Esophagus (tissue), 2 donors: ENCODE measurements around the gene ADCK2. TPM values are rescaled to one million over a fixed set of nuclear protein-coding genes. Genes with fewer than 3 reads are reported as not detected.

ENCODE experiments used
- H3K27ac ChIP-seq, 2 donors: one replicate each; pipeline ENCODE4 v1.5.1; 2013; ENCODE audit warnings: low read depth in 2 of 2, mild to moderate bottlenecking in 2 of 2, inconsistent platforms in 1 of 2, low read length in 1 of 2, moderate library complexity in 1 of 2
- H3K27me3 ChIP-seq, 2 donors: one replicate each; pipeline ENCODE4 v1.6.1; 2013; ENCODE audit warnings: low read length in 2 of 2, control low read depth in 1 of 2, mild to moderate bottlenecking in 1 of 2; ENCODE audit not compliant: insufficient read depth in 2 of 2, control insufficient read depth in 1 of 2
- H3K36me3 ChIP-seq, 2 donors: one replicate each; pipeline ENCODE4 v1.6.1; 2013; ENCODE audit warnings: low read length in 1 of 2; ENCODE audit not compliant: control insufficient read depth in 2 of 2, insufficient read depth in 2 of 2
- H3K4me1 ChIP-seq, 2 donors: one replicate each; pipeline ENCODE4 v1.6.1; 2013; ENCODE audit warnings: low read length in 1 of 2; ENCODE audit not compliant: control insufficient read depth in 2 of 2, insufficient read depth in 2 of 2
- H3K4me3 ChIP-seq, 2 donors: one replicate each; pipeline ENCODE4 v1.5.1; 2013; ENCODE audit warnings: low read length in 2 of 2, mild to moderate bottlenecking in 2 of 2, low read depth in 1 of 2, moderate library complexity in 1 of 2
- H3K9me3 ChIP-seq, 2 donors: one replicate each; pipeline ENCODE4 v1.6.1; 2013; ENCODE audit warnings: mild to moderate bottlenecking in 2 of 2, low read depth in 1 of 2, low read length in 1 of 2, moderate library complexity in 1 of 2; ENCODE audit not compliant: control insufficient read depth in 2 of 2, insufficient read depth in 1 of 2
- WGBS, 2 donors: extraction: QIAGEN DNeasy Blood & Tissue Kit; methylation state at CpG; one replicate each; pipeline ENCODE4 v1.1.7; 2013; 5-methylcytosine and 5-hydroxymethylcytosine counted together
- polyA plus RNA-seq, 2 donors: library from polyadenylated mRNA; stranded (reverse); fragments of 200-250 nt; gene quantifications; one replicate each; pipeline ENCODE4 v1.2.3, GENCODE V29; 2013
- donor health status: healthy with polysubstance abuse.
- donor health status: Bipolar disorder and iron deficiency.

ADCK2 gene
- polyA plus RNA-seq, 2 donors, result 9.2 to 14.8 TPM

DNA sequence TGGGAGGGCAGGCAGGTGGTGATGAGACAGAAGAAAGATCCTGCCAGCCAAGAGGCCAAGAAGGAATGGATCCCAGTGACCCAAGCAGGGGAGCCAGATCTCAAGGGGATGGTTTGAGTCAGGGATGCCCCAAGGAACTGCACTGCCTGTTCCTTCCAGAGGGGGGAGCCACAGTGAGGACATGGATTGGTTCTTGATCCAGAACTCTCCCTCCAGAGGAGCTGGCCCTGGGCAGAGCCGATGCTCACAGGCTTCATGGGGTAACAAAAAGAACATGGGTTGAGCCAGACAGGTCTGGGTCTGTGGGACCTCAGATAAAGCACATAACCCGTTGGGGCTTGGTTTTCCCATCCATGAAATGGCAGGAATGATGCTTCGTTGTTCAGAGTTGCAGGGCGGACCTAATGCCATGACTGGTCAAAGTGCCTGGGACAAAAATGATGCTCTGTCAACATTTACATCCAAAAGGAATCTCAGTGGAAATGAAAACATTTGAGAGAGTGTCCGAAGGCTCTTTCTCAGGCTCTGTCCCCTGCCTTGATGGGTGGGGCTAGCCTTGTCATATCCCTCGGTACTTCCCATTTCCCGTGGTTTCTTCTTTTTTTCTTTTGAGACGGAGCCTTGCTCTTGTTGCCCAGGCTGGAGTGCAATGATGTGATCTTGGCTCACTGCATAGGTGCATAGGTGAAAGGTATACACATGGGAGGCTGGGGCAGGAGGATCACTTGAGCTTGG is 27.4 kb upstream of the ADCK2 start:
- Histone ChIP-seq H3K36me3 (no peaks in the 10 kb centered on the region), H3K27me3 (peaks cover 0 to under 1% of the 10 kb centered on the region in 2 donors), H3K27ac (no peak overlapping the region), H3K9me3 (no peaks in the 10 kb centered on the region), H3K4me1 (peaks cover 4 to 7% of the 10 kb centered on the region in 2 donors), H3K4me3 (no peak overlapping the region)
- WGBS, 2 donors, result 80 to 86% methylated on average over 8 of the region's 8 CpGs

DNA sequence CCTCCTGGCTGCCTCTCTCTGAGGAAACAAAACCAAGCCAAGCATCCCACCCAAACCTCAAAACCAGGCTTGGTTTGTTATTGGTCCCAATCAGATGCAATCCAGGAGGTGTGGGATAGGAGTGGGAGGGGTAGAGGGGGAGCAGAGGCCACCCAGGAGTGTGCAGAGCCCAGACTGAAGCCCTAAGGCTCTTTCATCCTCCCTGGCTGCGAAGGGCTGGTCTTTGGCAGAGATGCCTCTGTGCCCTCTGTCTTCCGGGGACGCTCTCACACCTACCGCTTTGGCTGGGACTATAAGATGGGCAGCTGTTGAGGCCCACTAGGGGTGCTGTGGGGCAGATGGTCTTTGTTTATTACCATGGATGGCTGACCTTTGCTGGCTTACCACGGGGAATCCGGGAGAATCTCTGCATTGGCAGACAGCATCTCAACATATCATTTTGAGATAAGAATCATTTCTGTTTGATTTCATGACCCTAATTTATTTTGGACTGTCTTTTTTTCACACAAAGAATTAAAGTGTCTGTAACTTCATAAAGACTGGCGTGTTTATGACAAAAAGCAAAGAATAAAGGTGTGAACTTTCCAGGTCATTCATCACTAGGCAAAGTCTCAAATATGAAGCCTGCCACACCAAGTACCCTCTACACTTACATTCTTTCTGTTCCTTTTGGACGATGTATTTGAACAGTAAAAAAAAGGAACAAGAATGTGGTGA is 25.7 kb upstream of the ADCK2 start:
- Histone ChIP-seq H3K36me3 (no peaks in the 10 kb centered on the region), H3K9me3 (no peaks in the 10 kb centered on the region), H3K4me1 (no peaks in the 10 kb centered on the region), H3K27me3 (no peaks in the 10 kb centered on the region), H3K27ac (peak overlapping the region in 1 of 2 donors; percentile 1), H3K4me3 (no peak overlapping the region)
- 25 to 29% methylated on average over 8 of the region's 8 CpGs for WGBS, 2 donors

DNA sequence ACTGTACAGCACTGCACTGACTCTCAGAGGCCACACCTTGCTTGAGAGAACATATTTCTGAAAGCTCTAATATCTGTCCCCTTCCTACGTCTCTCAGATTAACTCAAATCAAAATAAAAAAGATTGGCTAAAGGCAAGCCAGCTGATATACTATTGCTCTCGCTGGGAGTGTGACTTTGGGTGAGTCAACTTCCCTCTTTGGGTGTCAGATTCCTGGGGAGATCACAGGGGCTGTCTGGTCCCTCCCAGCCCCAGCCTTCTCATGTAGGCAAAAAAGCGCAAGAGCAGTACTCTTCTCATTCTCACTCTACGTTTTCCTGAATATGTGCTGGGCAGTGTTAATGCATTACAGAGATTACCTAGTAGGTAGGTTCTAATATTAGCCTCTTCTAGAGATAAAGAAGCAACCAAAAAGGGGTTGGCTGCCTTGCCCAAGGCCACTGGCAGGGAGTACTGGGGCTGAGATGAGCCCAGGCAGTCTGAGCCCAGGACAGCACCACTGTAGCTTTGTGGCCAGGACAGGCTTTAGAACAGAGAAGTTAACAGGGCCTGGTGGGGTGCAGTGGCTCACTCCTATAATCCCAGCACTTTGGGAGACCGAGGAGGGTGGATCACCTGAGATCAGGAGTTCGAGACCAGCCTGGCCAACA is 23.1 kb upstream of the ADCK2 start:
- WGBS, 2 donors, result 82 to 83% methylated on average over 6 of the region's 6 CpGs
- Histone ChIP-seq H3K27me3 (no peaks in the 10 kb centered on the region), H3K27ac (no peak overlapping the region), H3K36me3 (no peaks in the 10 kb centered on the region), H3K9me3 (no peaks in the 10 kb centered on the region), H3K4me3 (no peak overlapping the region), H3K4me1 (no peaks in the 10 kb centered on the region)

DNA sequence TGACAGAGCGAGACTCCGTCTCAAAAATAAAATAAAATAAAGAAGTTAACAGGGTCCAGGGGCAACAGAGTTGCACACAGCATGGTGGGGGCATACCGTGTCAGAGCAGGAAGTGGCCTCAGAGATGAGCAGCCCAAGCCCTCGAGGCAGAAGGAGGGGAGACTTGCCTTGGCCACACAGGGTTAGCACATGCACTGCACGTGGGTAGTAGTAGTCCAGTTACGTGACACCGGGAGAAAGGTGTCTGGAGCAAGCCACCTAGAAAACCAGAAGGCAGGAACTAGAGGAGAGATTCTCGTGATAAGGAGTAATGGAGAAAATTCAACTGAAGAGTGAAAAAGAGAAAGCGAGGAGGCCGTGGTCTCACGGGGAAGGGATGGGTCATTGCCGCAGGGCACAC is 22.4 kb upstream of the ADCK2 start:
- Histone ChIP-seq H3K4me3 (no peak overlapping the region), H3K4me1 (no peaks in the 10 kb centered on the region), H3K36me3 (no peaks in the 10 kb centered on the region), H3K27me3 (no peaks in the 10 kb centered on the region), H3K9me3 (no peaks in the 10 kb centered on the region), H3K27ac (no peak overlapping the region)
- WGBS, 2 donors, result 84 to 86% methylated on average over 12 of the region's 12 CpGs

DNA sequence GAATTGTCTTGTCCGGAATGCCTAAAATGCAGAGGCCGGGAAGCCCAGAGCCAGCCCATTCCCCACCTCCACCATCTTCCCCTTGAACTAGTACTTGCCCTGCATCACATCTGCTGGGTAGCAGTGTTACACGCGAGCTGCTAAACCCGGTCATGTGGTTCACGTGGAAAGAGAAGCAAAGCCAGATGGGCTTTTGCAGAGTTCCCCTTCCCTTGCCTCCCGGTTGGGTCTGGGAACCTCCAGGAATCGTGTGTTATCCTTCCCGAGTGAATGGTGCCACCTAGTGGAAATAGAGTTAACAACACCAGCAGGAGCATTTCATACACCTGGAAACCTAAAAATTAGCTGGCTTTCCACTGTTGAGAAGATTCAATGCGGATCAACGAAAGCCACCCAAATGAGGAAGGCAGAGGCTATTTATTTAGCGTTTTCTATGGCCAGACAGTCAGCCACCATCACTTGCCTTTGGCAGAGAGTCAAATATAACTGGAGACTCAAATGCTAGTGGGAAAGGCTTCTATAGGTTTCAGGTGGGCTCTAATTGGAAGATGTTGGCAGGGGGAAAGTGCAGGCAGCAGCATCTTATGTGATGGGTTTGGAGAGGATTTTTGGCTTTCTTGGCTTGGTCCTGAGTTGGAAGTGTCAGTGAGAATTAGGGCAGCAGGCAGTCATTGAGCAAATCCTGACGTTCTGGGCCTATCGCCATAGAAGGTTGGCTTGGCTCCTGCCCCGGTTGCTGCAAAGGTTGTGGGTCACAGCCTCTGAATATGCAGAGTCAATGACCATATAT is 19.2 kb upstream of the ADCK2 start:
- H3K27ac ChIP-seq, result no peak overlapping the region
- no peak overlapping the region for H3K4me3 ChIP-seq
- peaks cover 0 to 2% of the 10 kb centered on the region in 2 donors for H3K4me1 ChIP-seq
- no peaks in the 10 kb centered on the region for H3K27me3 ChIP-seq
- H3K9me3 ChIP-seq, result no peaks in the 10 kb centered on the region
- 18 to 19% methylated on average over 15 of the region's 15 CpGs for WGBS, 2 donors
- H3K36me3 ChIP-seq, result no peaks in the 10 kb centered on the region

DNA sequence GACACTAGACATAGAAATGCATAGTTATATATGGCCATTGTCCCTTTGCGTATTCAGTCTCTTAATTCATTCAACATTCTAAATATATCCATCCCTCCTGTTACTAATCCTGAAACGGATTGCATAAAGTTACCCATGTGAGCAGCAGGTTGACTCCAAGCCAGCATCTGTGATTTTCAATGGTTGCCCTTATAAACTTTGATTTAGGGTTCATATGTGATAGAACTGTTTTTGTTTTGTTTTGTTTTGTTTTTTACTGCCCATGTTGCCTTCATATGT is 18.7 kb upstream of the ADCK2 start:
- H3K9me3 ChIP-seq, result no peaks in the 10 kb centered on the region
- no peak overlapping the region for H3K27ac ChIP-seq
- no peak overlapping the region for H3K4me3 ChIP-seq
- H3K4me1 ChIP-seq, result peaks cover 0 to 2% of the 10 kb centered on the region in 2 donors
- no peaks in the 10 kb centered on the region for H3K27me3 ChIP-seq
- no peaks in the 10 kb centered on the region for H3K36me3 ChIP-seq
- WGBS, 2 donors, result 65 to 74% methylated on average over 2 of the region's 2 CpGs

DNA sequence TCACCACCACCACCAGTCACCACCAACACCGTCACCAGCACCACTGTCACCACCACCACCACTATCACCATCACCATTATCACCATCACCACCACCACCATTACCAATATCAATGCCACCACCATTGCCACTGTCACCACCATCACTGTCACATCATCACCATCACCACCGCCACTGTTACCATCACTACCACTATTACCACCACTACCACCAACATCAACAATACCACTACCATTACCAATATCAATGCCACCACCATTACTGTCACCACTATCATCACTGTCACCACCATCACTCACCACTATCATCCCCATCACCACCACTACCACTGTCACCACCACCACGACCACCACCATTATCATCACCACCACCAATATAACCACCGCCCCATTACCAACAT is 18.1 kb upstream of the ADCK2 start:
- no peaks in the 10 kb centered on the region for H3K9me3 ChIP-seq
- no peaks in the 10 kb centered on the region for H3K36me3 ChIP-seq
- H3K27me3 ChIP-seq, result no peaks in the 10 kb centered on the region
- WGBS, 2 donors, result 94 to 95% methylated on average over 4 of the region's 4 CpGs
- H3K4me1 ChIP-seq, result peaks cover 0 to 2% of the 10 kb centered on the region in 2 donors
- H3K27ac ChIP-seq, result no peak overlapping the region
- no peak overlapping the region for H3K4me3 ChIP-seq

DNA sequence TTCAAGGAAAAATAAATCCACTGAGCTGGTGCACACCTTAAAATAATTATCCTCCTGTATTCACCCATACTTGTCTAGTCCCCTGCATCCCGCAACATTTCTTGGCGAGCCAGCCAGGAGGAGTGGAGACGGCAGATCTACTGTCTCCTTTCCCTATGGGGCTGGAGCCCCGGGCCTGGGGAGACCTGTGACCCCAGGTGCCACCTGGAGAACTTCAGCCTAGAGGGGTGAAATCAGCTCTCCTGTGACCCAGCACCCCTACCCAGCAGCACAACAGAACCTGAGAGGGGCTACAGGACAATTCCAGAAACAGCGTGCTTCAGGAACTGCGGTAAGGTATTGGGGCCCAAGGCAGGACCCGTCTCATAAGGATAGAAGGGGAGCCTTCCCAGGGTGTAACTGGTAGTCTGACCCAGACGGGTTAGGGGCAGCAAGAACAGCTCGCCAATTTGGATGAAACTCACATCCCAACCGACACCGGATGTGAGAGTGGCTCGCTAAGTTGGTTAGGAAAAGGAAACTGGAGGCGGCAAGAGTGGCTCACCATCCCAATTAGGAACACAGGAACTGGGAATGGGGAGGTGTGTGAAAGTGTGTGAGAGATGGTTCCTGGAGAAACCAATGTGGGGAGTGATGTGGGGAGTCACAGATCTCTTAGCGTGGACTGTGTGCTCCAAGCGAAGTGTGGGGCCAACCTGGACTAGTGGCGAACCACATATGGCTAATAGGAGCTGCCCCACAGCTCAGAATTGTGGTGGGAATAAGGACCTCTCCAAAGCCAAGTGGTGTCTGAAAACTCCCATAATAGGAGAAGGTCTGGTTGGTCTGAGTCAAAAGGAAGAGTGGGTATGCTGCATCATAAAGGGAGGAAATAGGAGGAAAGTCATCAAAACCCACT is 17.0 kb upstream of the ADCK2 start:
- Histone ChIP-seq H3K27me3 (no peaks in the 10 kb centered on the region), H3K4me3 (no peak overlapping the region), H3K9me3 (no peaks in the 10 kb centered on the region), H3K36me3 (no peaks in the 10 kb centered on the region), H3K4me1 (peaks cover 0 to 2% of the 10 kb centered on the region in 2 donors), H3K27ac (no peak overlapping the region)
- 89 to 92% methylated on average over 16 of the region's 16 CpGs for WGBS, 2 donors
